ENCODE data around the gene VAV1.
A peak's percentile ranks its signal among the peaks of the same experiment; 100 is the strongest.

Gene VAV1

DNA sequence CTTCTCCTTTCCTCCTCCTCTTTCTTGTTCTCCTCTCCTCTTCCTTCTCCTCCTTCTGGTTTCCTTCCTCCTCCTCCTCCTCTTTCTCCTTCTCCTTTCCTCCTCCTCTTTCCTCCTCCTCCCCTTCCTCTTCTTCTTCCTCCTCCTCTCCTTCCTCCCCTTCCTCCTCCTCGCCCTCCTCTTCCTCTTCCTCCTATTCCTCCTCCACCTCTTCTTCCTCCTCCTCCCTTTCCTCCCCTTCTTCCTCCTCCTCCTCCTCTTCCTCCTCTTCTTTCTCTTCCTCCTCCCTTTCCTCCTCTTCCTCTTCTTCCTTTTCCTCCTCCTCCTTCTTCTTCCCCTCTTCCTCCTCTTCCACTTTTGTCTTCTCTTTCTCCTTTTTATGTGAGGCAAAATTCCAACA lies 59.9 kb downstream of the VAV1 start:
- 92% methylated on average over 1 of the region's 1 CpG for WGBS (ENCODE audit: insufficient coverage)
- H3K27ac ChIP-seq (ENCODE audit: insufficient read depth in 1 of 2, low read depth in 1 of 2, low read length in 2 of 2, poor library complexity in 1 of 2, severe bottlenecking in 2 of 2), result no peak overlapping the region
- POLR2A ChIA-PET, result no interaction called here
- H3K36me3 ChIP-seq (ENCODE audit: control insufficient read depth in 4 of 4, insufficient read depth in 4 of 4, low read length in 3 of 4), result peaks cover 14 to 78% (median 61%) of the 10 kb centered on the region in 4 experiments
- CTCF ChIA-PET, result interaction anchor here (2.6 kb wide), 1 partner anchor 30 kb away, joined by 9 read pairs; no protein-coding TSS in a partner anchor
- H3K4me1 ChIP-seq (ENCODE audit: control extremely low read depth in 1 of 4, control insufficient read depth in 4 of 4, insufficient read depth in 4 of 4, low read length in 3 of 4), result peaks cover 0 to 29% (median 20%) of the 10 kb centered on the region in 4 experiments
- no peaks in the 10 kb centered on the region for H3K9me3 ChIP-seq (ENCODE audit: control extremely low read depth in 1 of 5, control insufficient read depth in 4 of 5, insufficient read depth in 2 of 5, low read depth in 1 of 5, low read length in 4 of 5)
- no peaks in the 10 kb centered on the region for H3K27me3 ChIP-seq (replicated peaks in 2 of 5; ENCODE audit: control insufficient read depth in 4 of 5, insufficient read depth in 5 of 5, low read length in 4 of 5)
- H3K4me3 ChIP-seq (ENCODE audit: control insufficient read depth in 1 of 7, extremely low read depth in 1 of 7, insufficient read depth in 4 of 7, low read depth in 2 of 7, low read length in 6 of 7), result no peak overlapping the region
- no peak for DNase-seq

GRCh38 chr19:6833166-6833790 lies 60.8 kb downstream of the VAV1 start:
- WGBS (ENCODE audit: insufficient coverage), result 100% methylated on average over 7 of the region's 16 CpGs
- POLR2A ChIA-PET, result no interaction called here
- DNase-seq, result no peak
- no peak overlapping the region for H3K27ac ChIP-seq (ENCODE audit: insufficient read depth in 1 of 2, low read depth in 1 of 2, low read length in 2 of 2, poor library complexity in 1 of 2, severe bottlenecking in 2 of 2)
- CTCF ChIA-PET, result interaction anchor here (1.1 to 1.2 kb wide), 3 partner anchors 25 to 31 kb away, joined by 3 read pairs; no protein-coding TSS in a partner anchor
- peaks cover 0 to 32% (median 24%) of the 10 kb centered on the region in 4 experiments for H3K4me1 ChIP-seq (ENCODE audit: control extremely low read depth in 1 of 4, control insufficient read depth in 4 of 4, insufficient read depth in 4 of 4, low read length in 3 of 4)
- no peaks in the 10 kb centered on the region for H3K27me3 ChIP-seq (replicated peaks in 2 of 5; ENCODE audit: control insufficient read depth in 4 of 5, insufficient read depth in 5 of 5, low read length in 4 of 5)
- H3K36me3 ChIP-seq (ENCODE audit: control insufficient read depth in 4 of 4, insufficient read depth in 4 of 4, low read length in 3 of 4), result peaks cover 10 to 71% (median 55%) of the 10 kb centered on the region in 4 experiments
- no peaks in the 10 kb centered on the region for H3K9me3 ChIP-seq (ENCODE audit: control extremely low read depth in 1 of 5, control insufficient read depth in 4 of 5, insufficient read depth in 2 of 5, low read depth in 1 of 5, low read length in 4 of 5)
- H3K4me3 ChIP-seq (ENCODE audit: control insufficient read depth in 1 of 7, extremely low read depth in 1 of 7, insufficient read depth in 4 of 7, low read depth in 2 of 7, low read length in 6 of 7), result no peak overlapping the region

- ChIA-PET CTCF (interaction anchor here (1.1 to 1.2 kb wide), 2 partner anchors 26 to 32 kb away, joined by 3 read pairs; no protein-coding TSS in a partner anchor), POLR2A (no interaction called here)
- Histone ChIP-seq H3K27me3 (replicated peaks in 2 of 5; ENCODE audit: control insufficient read depth in 4 of 5, insufficient read depth in 5 of 5, low read length in 4 of 5) (no peaks in the 10 kb centered on the region), H3K4me3 (ENCODE audit: control insufficient read depth in 1 of 7, extremely low read depth in 1 of 7, insufficient read depth in 4 of 7, low read depth in 2 of 7, low read length in 6 of 7) (no peak overlapping the region), H3K27ac (ENCODE audit: insufficient read depth in 1 of 2, low read depth in 1 of 2, low read length in 2 of 2, poor library complexity in 1 of 2, severe bottlenecking in 2 of 2) (no peak overlapping the region), H3K4me1 (ENCODE audit: control extremely low read depth in 1 of 4, control insufficient read depth in 4 of 4, insufficient read depth in 4 of 4, low read length in 3 of 4) (peaks cover 0 to 32% (median 24%) of the 10 kb centered on the region in 4 experiments), H3K36me3 (ENCODE audit: control insufficient read depth in 4 of 4, insufficient read depth in 4 of 4, low read length in 3 of 4) (peaks cover 10 to 65% (median 51%) of the 10 kb centered on the region in 4 experiments), H3K9me3 (ENCODE audit: control extremely low read depth in 1 of 5, control insufficient read depth in 4 of 5, insufficient read depth in 2 of 5, low read depth in 1 of 5, low read length in 4 of 5) (no peaks in the 10 kb centered on the region)
- WGBS (ENCODE audit: insufficient coverage), result 100% methylated on average over 1 of the region's 2 CpGs
- no peak for DNase-seq
Measured at GRCh38 chr19:6834433-6834832, 61.9 kb downstream of the VAV1 start.

GRCh38 chr19:6835501-6835900 lies 63.0 kb downstream of the VAV1 start:
- H3K27ac ChIP-seq (ENCODE audit: insufficient read depth in 1 of 2, low read depth in 1 of 2, low read length in 2 of 2, poor library complexity in 1 of 2, severe bottlenecking in 2 of 2), result no peak overlapping the region
- no CpG with 5 or more reads among the region's 3 CpGs for WGBS (ENCODE audit: insufficient coverage)
- H3K9me3 ChIP-seq (ENCODE audit: control extremely low read depth in 1 of 5, control insufficient read depth in 4 of 5, insufficient read depth in 2 of 5, low read depth in 1 of 5, low read length in 4 of 5), result no peaks in the 10 kb centered on the region
- peaks cover 0 to 29% (median 24%) of the 10 kb centered on the region in 4 experiments for H3K4me1 ChIP-seq (ENCODE audit: control extremely low read depth in 1 of 4, control insufficient read depth in 4 of 4, insufficient read depth in 4 of 4, low read length in 3 of 4)
- no peak for DNase-seq
- H3K36me3 ChIP-seq (ENCODE audit: control insufficient read depth in 4 of 4, insufficient read depth in 4 of 4, low read length in 3 of 4), result peaks cover 10 to 64% (median 49%) of the 10 kb centered on the region in 4 experiments
- ChIA-PET POLR2A (interaction anchor here (0.9 kb wide), 1 partner anchor 10 kb away, joined by 4 read pairs; no protein-coding TSS in a partner anchor), CTCF (interaction anchor here (1.0 to 1.5 kb wide), 3 partner anchors 28 to 97 kb away, joined by 3 to 11 read pairs (median 3); no protein-coding TSS in a partner anchor)
- H3K27me3 ChIP-seq (replicated peaks in 2 of 5; ENCODE audit: control insufficient read depth in 4 of 5, insufficient read depth in 5 of 5, low read length in 4 of 5), result no peaks in the 10 kb centered on the region
- H3K4me3 ChIP-seq (ENCODE audit: control insufficient read depth in 1 of 7, extremely low read depth in 1 of 7, insufficient read depth in 4 of 7, low read depth in 2 of 7, low read length in 6 of 7), result no peak overlapping the region

- Histone ChIP-seq H3K4me1 (ENCODE audit: control extremely low read depth in 1 of 4, control insufficient read depth in 4 of 4, insufficient read depth in 4 of 4, low read length in 3 of 4) (peaks cover 0 to 16% (median 13%) of the 10 kb centered on the region in 4 experiments), H3K4me3 (ENCODE audit: control insufficient read depth in 1 of 7, extremely low read depth in 1 of 7, insufficient read depth in 4 of 7, low read depth in 2 of 7, low read length in 6 of 7) (peak overlapping the region in 2 of 7 experiments; percentile 5 to 33), H3K36me3 (ENCODE audit: control insufficient read depth in 4 of 4, insufficient read depth in 4 of 4, low read length in 3 of 4) (peaks cover 15 to 61% (median 42%) of the 10 kb centered on the region in 4 experiments), H3K27ac (ENCODE audit: insufficient read depth in 1 of 2, low read depth in 1 of 2, low read length in 2 of 2, poor library complexity in 1 of 2, severe bottlenecking in 2 of 2) (peak overlapping the region in 1 of 2 experiments; percentile 29), H3K9me3 (ENCODE audit: control extremely low read depth in 1 of 5, control insufficient read depth in 4 of 5, insufficient read depth in 2 of 5, low read depth in 1 of 5, low read length in 4 of 5) (no peaks in the 10 kb centered on the region), H3K27me3 (replicated peaks in 2 of 5; ENCODE audit: control insufficient read depth in 4 of 5, insufficient read depth in 5 of 5, low read length in 4 of 5) (no peaks in the 10 kb centered on the region)
- ChIA-PET POLR2A (interaction anchor here (0.6 kb wide), 1 partner anchor 27 kb away, joined by 3 read pairs; no protein-coding TSS in a partner anchor), CTCF (interaction anchor here (2.0 kb wide), 1 partner anchor 26 kb away, joined by 4 read pairs; no protein-coding TSS in a partner anchor)
- no CpG with 5 or more reads among the region's 2 CpGs for WGBS (ENCODE audit: insufficient coverage)
- DNase-seq, result peak in 2 of 3 donors; percentile 28 to 35
Measured at GRCh38 chr19:6837525-6837924, 65.0 kb downstream of the VAV1 start.

DNA sequence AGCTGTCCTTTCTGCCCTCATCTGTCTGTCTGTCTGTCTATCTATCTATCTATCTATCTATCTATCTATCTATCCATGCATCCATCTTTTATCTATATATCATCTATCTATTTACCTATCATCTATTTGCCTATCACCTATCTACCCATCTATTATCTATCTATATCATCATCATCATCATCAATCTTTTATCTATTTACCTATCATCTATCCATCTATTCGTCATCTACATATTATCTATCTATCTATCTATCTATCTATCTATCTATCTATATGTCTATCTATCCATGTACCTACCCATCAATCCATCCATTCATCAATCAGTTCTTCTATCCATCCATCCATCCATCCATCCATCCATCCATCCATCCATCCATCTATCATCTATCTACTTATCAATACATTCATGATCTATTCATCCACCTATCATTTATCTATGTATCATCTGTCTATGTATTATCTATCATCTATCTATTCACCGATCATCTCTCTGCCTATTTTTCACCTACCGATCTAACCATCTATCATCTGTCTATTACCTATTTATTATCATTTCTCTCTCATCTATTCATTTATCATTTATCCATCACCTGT lies 65.7 kb downstream of the VAV1 start:
- ChIA-PET POLR2A (interaction anchor here (0.6 kb wide), 1 partner anchor 26 kb away, joined by 3 read pairs; no protein-coding TSS in a partner anchor), CTCF (interaction anchor here (1.3 to 2.0 kb wide), 3 partner anchors 11 to 99 kb away, joined by 3 to 4 read pairs (median 4); partner anchors contain the start of gene TRIP10)
- no peak overlapping the region for H3K4me3 ChIP-seq (ENCODE audit: control insufficient read depth in 1 of 7, extremely low read depth in 1 of 7, insufficient read depth in 4 of 7, low read depth in 2 of 7, low read length in 6 of 7)
- peaks cover 15 to 56% (median 40%) of the 10 kb centered on the region in 4 experiments for H3K36me3 ChIP-seq (ENCODE audit: control insufficient read depth in 4 of 4, insufficient read depth in 4 of 4, low read length in 3 of 4)
- DNase-seq, result no peak
- 98% methylated on average over 3 of the region's 3 CpGs for WGBS (ENCODE audit: insufficient coverage)
- H3K9me3 ChIP-seq (ENCODE audit: control extremely low read depth in 1 of 5, control insufficient read depth in 4 of 5, insufficient read depth in 2 of 5, low read depth in 1 of 5, low read length in 4 of 5), result no peaks in the 10 kb centered on the region
- H3K4me1 ChIP-seq (ENCODE audit: control extremely low read depth in 1 of 4, control insufficient read depth in 4 of 4, insufficient read depth in 4 of 4, low read length in 3 of 4), result peaks cover 0 to 16% (median 13%) of the 10 kb centered on the region in 4 experiments
- no peaks in the 10 kb centered on the region for H3K27me3 ChIP-seq (replicated peaks in 2 of 5; ENCODE audit: control insufficient read depth in 4 of 5, insufficient read depth in 5 of 5, low read length in 4 of 5)
- peak overlapping the region in 1 of 2 experiments; percentile 29 for H3K27ac ChIP-seq (ENCODE audit: insufficient read depth in 1 of 2, low read depth in 1 of 2, low read length in 2 of 2, poor library complexity in 1 of 2, severe bottlenecking in 2 of 2)
